ENCODE results near the gene NANOS1. TPM values are rescaled to one million over a fixed set of nuclear protein-coding genes. Genes with fewer than 3 reads are reported as not detected.

NANOS1 gene
- total and polyA plus RNA-seq, 2 donors (not counting 1 experiment from before 2014, with no cell fraction given): 1.1 to 1.2 TPM

- Histone ChIP-seq H3K79me2 (ENCODE audit: control insufficient read depth, insufficient read depth, low read length) (no peaks in the 10 kb centered on the region), H3K4me2 (ENCODE audit: extremely low read depth, insufficient read depth, low read length) (no peak overlapping the region), H3K9ac (ENCODE audit: insufficient read depth, low read length) (no peak overlapping the region), H4K20me1 (ENCODE audit: control insufficient read depth, extremely low read depth, insufficient read depth, low read length) (no peaks in the 10 kb centered on the region), H3K27ac (ENCODE audit: insufficient read depth, low read length) (no peak overlapping the region), H3K9me3 (ENCODE audit: control insufficient read depth, insufficient read depth, low read depth, low read length) (no peaks in the 10 kb centered on the region), H3K27me3 (ENCODE audit: control insufficient read depth, insufficient read depth, low read length) (peaks cover 5% of the 10 kb centered on the region), H3K36me3 (ENCODE audit: control insufficient read depth, insufficient read depth, low read length) (no peaks in the 10 kb centered on the region), H2AFZ (ENCODE audit: low read length) (no peak overlapping the region), H3K4me3 (replicated peaks in 1 of 4; ENCODE audit: control extremely low read depth in 1 of 4, insufficient read depth in 1 of 4, low read depth in 3 of 4, low read length in 4 of 4) (no peak overlapping the region), H3K4me1 (ENCODE audit: control insufficient read depth, extremely low read depth, insufficient read depth, low read length) (no peaks in the 10 kb centered on the region)
- no peak for DNase-seq (ENCODE audit: low read depth in 2 of 2)
- TF ChIP-seq EZH2 (IDR thresholded peaks at IDR 0.05; ENCODE audit: low read length, missing control alignments) (no peak), CTCF (conservative IDR thresholded peaks at IDR 0.05 in 1 of 2, IDR thresholded peaks at IDR 0.05 in 1 of 2; ENCODE audit: low read depth in 1 of 2, low read length in 2 of 2) (no peak)
Observed at GRCh38 chr10:118981946-118982345, 47.6 kb upstream of the NANOS1 start.

- no peak overlapping the region for H3K27ac ChIP-seq (ENCODE audit: insufficient read depth, low read length)
- no peaks in the 10 kb centered on the region for H4K20me1 ChIP-seq (ENCODE audit: control insufficient read depth, extremely low read depth, insufficient read depth, low read length)
- H3K4me2 ChIP-seq (ENCODE audit: extremely low read depth, insufficient read depth, low read length): no peak overlapping the region
- no peaks in the 10 kb centered on the region for H3K4me1 ChIP-seq (ENCODE audit: control insufficient read depth, extremely low read depth, insufficient read depth, low read length)
- H3K4me3 ChIP-seq (replicated peaks in 1 of 4; ENCODE audit: control extremely low read depth in 1 of 4, insufficient read depth in 1 of 4, low read depth in 3 of 4, low read length in 4 of 4): no peak overlapping the region
- H3K27me3 ChIP-seq (ENCODE audit: control insufficient read depth, insufficient read depth, low read length): peaks cover 5% of the 10 kb centered on the region
- H2AFZ ChIP-seq (ENCODE audit: low read length): no peak overlapping the region
- H3K9me3 ChIP-seq (ENCODE audit: control insufficient read depth, insufficient read depth, low read depth, low read length): no peaks in the 10 kb centered on the region
- no peaks in the 10 kb centered on the region for H3K36me3 ChIP-seq (ENCODE audit: control insufficient read depth, insufficient read depth, low read length)
- no peaks in the 10 kb centered on the region for H3K79me2 ChIP-seq (ENCODE audit: control insufficient read depth, insufficient read depth, low read length)
- no peak overlapping the region for H3K9ac ChIP-seq (ENCODE audit: insufficient read depth, low read length)
- no peak for DNase-seq (ENCODE audit: low read depth in 2 of 2)
- TF ChIP-seq CTCF (conservative IDR thresholded peaks at IDR 0.05 in 1 of 2, IDR thresholded peaks at IDR 0.05 in 1 of 2; ENCODE audit: low read depth in 1 of 2, low read length in 2 of 2): no peak
- no peak for TF ChIP-seq EZH2 (IDR thresholded peaks at IDR 0.05; ENCODE audit: low read length, missing control alignments)
Observed at GRCh38 chr10:118982366-118982765, 47.1 kb upstream of the NANOS1 start.

- no peak overlapping the region for H3K9ac ChIP-seq (ENCODE audit: insufficient read depth, low read length)
- no peak overlapping the region for H2AFZ ChIP-seq (ENCODE audit: low read length)
- H3K27ac ChIP-seq (ENCODE audit: insufficient read depth, low read length): no peak overlapping the region
- no peaks in the 10 kb centered on the region for H4K20me1 ChIP-seq (ENCODE audit: control insufficient read depth, extremely low read depth, insufficient read depth, low read length)
- no peaks in the 10 kb centered on the region for H3K36me3 ChIP-seq (ENCODE audit: control insufficient read depth, insufficient read depth, low read length)
- peaks cover 5% of the 10 kb centered on the region for H3K27me3 ChIP-seq (ENCODE audit: control insufficient read depth, insufficient read depth, low read length)
- DNase-seq (ENCODE audit: low read depth in 2 of 2): peak; percentile 4 to 20
- H3K4me2 ChIP-seq (ENCODE audit: extremely low read depth, insufficient read depth, low read length): no peak overlapping the region
- H3K4me3 ChIP-seq (replicated peaks in 1 of 4; ENCODE audit: control extremely low read depth in 1 of 4, insufficient read depth in 1 of 4, low read depth in 3 of 4, low read length in 4 of 4): no peak overlapping the region
- H3K4me1 ChIP-seq (ENCODE audit: control insufficient read depth, extremely low read depth, insufficient read depth, low read length): no peaks in the 10 kb centered on the region
- H3K9me3 ChIP-seq (ENCODE audit: control insufficient read depth, insufficient read depth, low read depth, low read length): no peaks in the 10 kb centered on the region
- no peaks in the 10 kb centered on the region for H3K79me2 ChIP-seq (ENCODE audit: control insufficient read depth, insufficient read depth, low read length)
- TF ChIP-seq CTCF (conservative IDR thresholded peaks at IDR 0.05 in 1 of 2, IDR thresholded peaks at IDR 0.05 in 1 of 2; ENCODE audit: low read depth in 1 of 2, low read length in 2 of 2) (no peak), EZH2 (IDR thresholded peaks at IDR 0.05; ENCODE audit: low read length, missing control alignments) (no peak)
Observed at GRCh38 chr10:118983263-118983662, 46.3 kb upstream of the NANOS1 start.
